GM23248 (cell line): ENCODE results near the gene PANX3. TPM values are rescaled to one million over a fixed set of nuclear protein-coding genes. Genes with fewer than 3 reads are reported as not detected.

ENCODE experiments used
- DNase-seq: peaks from one replicate; pipeline ENCODE4 v3.0.0-alpha.2; 2015
- H2AFZ ChIP-seq: fragments of 200-600 bp; sonication (generic); 2 replicates; pipeline ENCODE4 v1.6.1; 2016; ENCODE audit warnings: antibody characterized with exemption
- H3F3A ChIP-seq: fragments of 200-600 bp; sonication (generic); 2 replicates; pipeline ENCODE4 v1.6.1; 2016; ENCODE audit warnings: mild to moderate bottlenecking, antibody characterized with exemption, mixed run types; ENCODE audit not compliant: insufficient read depth
- H3K27ac ChIP-seq: fragments of 200-600 bp; sonication (generic); 2 replicates; pipeline ENCODE4 v1.5.1; 2016; ENCODE audit warnings: mild to moderate bottlenecking
- H3K27me3 ChIP-seq: fragments of 200-600 bp; sonication (generic); replicated peaks from 2 replicates; pipeline ENCODE4 v1.6.1; 2016; ENCODE audit warnings: mild to moderate bottlenecking; ENCODE audit not compliant: insufficient read depth
- H3K36me3 ChIP-seq: fragments of 200-600 bp; sonication (generic); 2 replicates; pipeline ENCODE4 v1.6.1; 2016; ENCODE audit warnings: low read depth, mild to moderate bottlenecking
- H3K4me1 ChIP-seq: fragments of 200-600 bp; sonication (generic); 2 replicates; pipeline ENCODE4 v1.6.1; 2016; ENCODE audit warnings: mild to moderate bottlenecking; ENCODE audit not compliant: insufficient read depth
- H3K4me2 ChIP-seq: fragments of 200-600 bp; sonication (generic); one replicate; pipeline ENCODE4 v1.6.1; 2016; ENCODE audit warnings: mild to moderate bottlenecking; ENCODE audit not compliant: unreplicated experiment
- H3K4me3 ChIP-seq: fragments of 200-600 bp; sonication (generic); 2 replicates; pipeline ENCODE4 v1.5.1; 2016; ENCODE audit warnings: mild to moderate bottlenecking
- H3K79me2 ChIP-seq: fragments of 200-600 bp; sonication (generic); 2 replicates; pipeline ENCODE4 v1.6.1; 2016; ENCODE audit warnings: mild to moderate bottlenecking; ENCODE audit not compliant: insufficient read depth
- H3K9ac ChIP-seq: fragments of 200-600 bp; sonication (generic); 2 replicates; pipeline ENCODE4 v1.6.1; 2016; ENCODE audit warnings: mild to moderate bottlenecking
- H3K9me2 ChIP-seq: fragments of 200-600 bp; sonication (generic); 2 replicates; pipeline ENCODE4 v1.6.1; 2016; ENCODE audit warnings: mixed run types, mild to moderate bottlenecking, moderate library complexity; ENCODE audit not compliant: insufficient read depth
- H3K9me3 ChIP-seq: fragments of 200-600 bp; sonication (generic); one replicate; pipeline ENCODE4 v1.6.1; 2017; ENCODE audit warnings: low read depth
- H4K20me1 ChIP-seq: fragments of 200-600 bp; sonication (generic); 2 replicates; pipeline ENCODE4 v1.6.0; 2016; ENCODE audit not compliant: insufficient read depth
- EZH2 ChIP-seq: fragments of 200-600 bp; sonication (generic); IDR thresholded peaks from 2 replicates; pipeline ENCODE4 v1.6.1; 2018; ENCODE audit warnings: antibody characterized with exemption, mild to moderate bottlenecking; ENCODE audit not compliant: insufficient read depth, poor library complexity, severe bottlenecking
- EZH2phosphoT487 ChIP-seq: fragments of 200-600 bp; sonication (generic); IDR thresholded peaks from 2 replicates; pipeline ENCODE4 v1.6.1; 2018; ENCODE audit warnings: antibody characterized with exemption, moderate library complexity, mild to moderate bottlenecking, low read depth; ENCODE audit not compliant: insufficient read depth
- WGBS, 2 experiments: methylation state at CpG; one replicate each; pipeline ENCODE4 v1.1.6; 2015 to 2017; ENCODE audit warnings: low lambda C conversion rate in 2 of 2, low coverage in 1 of 2; ENCODE audit errors: missing lambda C conversion rate in 2 of 2; 5-methylcytosine and 5-hydroxymethylcytosine counted together
- in situ Hi-C: fragments of 300-500 bp; cut with MboI; formaldehyde crosslinking; loops from 2 replicates; pipeline ENCODE4 v1.15.0; 2020
- polyA plus RNA-seq: library from polyadenylated mRNA; unstranded; fragments of >200 nt; fragmentation: Nextera tagmentation; extraction: Ambion mirVana; gene quantifications from 2 replicates; pipeline ENCODE4 v1.2.1, GENCODE V29; 2016
- small RNA-seq: library from RNA; depleted of rRNA; stranded (forward); fragments of <200 nt; gene quantifications from one replicate; pipeline ENCODE3, GENCODE V24; 2014; ENCODE audit warnings: low read depth, low replicate concordance
- total RNA-seq: library from RNA; depleted of rRNA; stranded (reverse); fragments of >200 nt; shearing (Covaris generic); gene quantifications from 2 replicates; pipeline ENCODE4 v1.2.3, GENCODE V29; 2014; rRNA removed

The PANX3 gene
- total and polyA plus RNA-seq, 2 experiments from 2014 or later = not detected

GRCh38 chr11:124669193-124669592 lies 58.0 kb downstream of the PANX3 start:
- Histone ChIP-seq H3K9me2 (no peaks in the 10 kb centered on the region), H2AFZ (no peak overlapping the region), H3K27me3 (no peaks in the 10 kb centered on the region), H3F3A (no peaks in the 10 kb centered on the region), H3K9ac (no peak overlapping the region), H4K20me1 (no peaks in the 10 kb centered on the region), H3K27ac (no peak overlapping the region), H3K4me3 (no peak overlapping the region), H3K79me2 (no peaks in the 10 kb centered on the region), H3K9me3 (no peaks in the 10 kb centered on the region), H3K36me3 (no peaks in the 10 kb centered on the region), H3K4me2 (no peak overlapping the region), H3K4me1 (0 out of 2 replicates have a peak, but pooled peaks cover 8% of the 10 kb centered on the region)
- DNase-seq = peak; percentile 63
- TF ChIP-seq EZH2 = no peak
- no peak for TF ChIP-seq EZH2phosphoT487
- 23 to 25% methylated on average over 8 of the region's 8 CpGs for WGBS, 2 experiments
- in situ Hi-C loops = loop anchor here (10.0 kb wide), 1 partner anchor 166 kb away; no protein-coding TSS in a partner anchor

Small RNAs within 50 kb of the gene (small RNA-seq; reads per million reads assigned to genes)
- gene RNA5SP352 = not detected

Other genes with a start within 250 kb of the PANX3 start
- not detected in 2 replicates for gene OR8B2, start 226.9 kb upstream of the PANX3 start, total RNA-seq
- gene OR8B2, start 226.9 kb upstream of the PANX3 start, polyA plus RNA-seq = not detected in 2 replicates
- not detected in 2 replicates for gene OR8B3, start 212.4 kb upstream of the PANX3 start, total RNA-seq
- gene OR8B3, start 212.4 kb upstream of the PANX3 start, polyA plus RNA-seq = not detected in 2 replicates
- not detected in 2 replicates for gene OR8B4, start 186.6 kb upstream of the PANX3 start, total RNA-seq
- gene OR8B4, start 186.6 kb upstream of the PANX3 start, polyA plus RNA-seq = not detected in 2 replicates
- not detected in 2 replicates for gene OR8B8, start 165.7 kb upstream of the PANX3 start, total RNA-seq
- gene OR8B8, start 165.7 kb upstream of the PANX3 start, polyA plus RNA-seq = not detected in 2 replicates
- not detected in 2 replicates for gene OR8B12, start 67.8 kb upstream of the PANX3 start, total RNA-seq
- gene OR8B12, start 67.8 kb upstream of the PANX3 start, polyA plus RNA-seq = not detected in 2 replicates
- gene OR8A1, start 41.4 kb upstream of the PANX3 start, total RNA-seq = not detected in 2 replicates
- not detected in 2 replicates for gene OR8A1, start 41.4 kb upstream of the PANX3 start, polyA plus RNA-seq
- gene TBRG1, start 11.4 kb downstream of the PANX3 start, total RNA-seq = 25.8 and 27.6 TPM in 2 replicates
- gene TBRG1, start 11.4 kb downstream of the PANX3 start, polyA plus RNA-seq = 43.1 and 43.5 TPM in 2 replicates
- gene SIAE, start 62.3 kb downstream of the PANX3 start, total RNA-seq = 19.5 and 22.6 TPM in 2 replicates
- 7.2 and 9.2 TPM in 2 replicates for gene SIAE, start 62.3 kb downstream of the PANX3 start, polyA plus RNA-seq
- gene SPA17, start 62.5 kb downstream of the PANX3 start, total RNA-seq = 4.9 and 6.5 TPM in 2 replicates
- 12.4 and 14.0 TPM in 2 replicates for gene SPA17, start 62.5 kb downstream of the PANX3 start, polyA plus RNA-seq
- gene NRGN, start 128.5 kb downstream of the PANX3 start, total RNA-seq = 0.32 TPM in 1 of 2 replicates, not detected in the other
- 0.23 and 0.29 TPM in 2 replicates for gene NRGN, start 128.5 kb downstream of the PANX3 start, polyA plus RNA-seq
- not detected in 2 replicates for gene VSIG2, start 140.8 kb downstream of the PANX3 start, total RNA-seq
- gene VSIG2, start 140.8 kb downstream of the PANX3 start, polyA plus RNA-seq = not detected in 2 replicates
- gene ESAM, start 150.9 kb downstream of the PANX3 start, total RNA-seq = not detected in 2 replicates
- gene ESAM, start 150.9 kb downstream of the PANX3 start, polyA plus RNA-seq = not detected in 2 replicates
- gene MSANTD2, start 189.0 kb downstream of the PANX3 start, total RNA-seq = 8.4 and 11.5 TPM in 2 replicates
- gene MSANTD2, start 189.0 kb downstream of the PANX3 start, polyA plus RNA-seq = 4.5 and 6.0 TPM in 2 replicates